ENCODE data around the gene DMRTA1. TPM values are rescaled to one million over a fixed set of nuclear protein-coding genes. Genes with fewer than 3 reads are reported as not detected.

DMRTA1 gene, protein sequence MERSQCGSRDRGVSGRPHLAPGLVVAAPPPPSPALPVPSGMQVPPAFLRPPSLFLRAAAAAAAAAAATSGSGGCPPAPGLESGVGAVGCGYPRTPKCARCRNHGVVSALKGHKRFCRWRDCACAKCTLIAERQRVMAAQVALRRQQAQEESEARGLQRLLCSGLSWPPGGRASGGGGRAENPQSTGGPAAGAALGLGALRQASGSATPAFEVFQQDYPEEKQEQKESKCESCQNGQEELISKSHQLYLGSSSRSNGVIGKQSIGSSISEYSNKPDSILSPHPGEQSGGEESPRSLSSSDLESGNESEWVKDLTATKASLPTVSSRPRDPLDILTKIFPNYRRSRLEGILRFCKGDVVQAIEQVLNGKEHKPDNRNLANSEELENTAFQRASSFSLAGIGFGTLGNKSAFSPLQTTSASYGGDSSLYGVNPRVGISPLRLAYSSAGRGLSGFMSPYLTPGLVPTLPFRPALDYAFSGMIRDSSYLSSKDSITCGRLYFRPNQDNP
- 0.94 to 1.2 TPM (median 1.1 TPM) in 5 replicates for total RNA-seq (2022; extraction: Qiagen RNA extraction; ENCODE audit: low read depth)

DNA sequence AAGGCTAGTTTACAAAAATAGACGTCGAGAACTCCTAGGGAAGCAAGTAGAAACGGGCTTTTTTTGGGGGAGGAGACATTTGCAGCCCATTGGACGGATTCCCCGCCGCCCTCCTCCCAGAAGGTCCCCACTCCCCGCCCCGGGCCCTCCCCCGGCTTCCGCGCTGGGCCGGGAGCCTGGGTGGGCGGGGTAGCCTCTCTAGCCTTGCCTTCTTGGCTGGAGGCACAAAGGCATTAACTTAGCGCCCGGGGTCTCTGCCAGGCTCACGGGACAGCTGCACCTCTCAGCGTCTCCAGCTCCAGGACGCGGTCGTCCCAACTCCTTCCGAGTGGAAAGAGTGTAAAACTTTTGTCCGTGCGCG is at the start of gene DMRTA1:
DMRTA1 (plus strand) TSS at position 236 of the 361 bp plus-strand sequence. CDS start 242 bp downstream, outside the sequence.

